Astrocyte of the hippocampus (primary cell): ENCODE results near the gene CEP78.

ENCODE experiments used
- DNase-seq: peaks from one replicate; pipeline ENCODE4 v3.0.0; 2011; ENCODE audit warnings: low read depth, low spot score

The CEP78 gene

GRCh38 chr9:78286125-78286524, 50.2 kb downstream of the CEP78 start:
- no peak for DNase-seq

- no peak for DNase-seq
Measured at GRCh38 chr9:78286946-78287388, 51.1 kb downstream of the CEP78 start.

- no peak for DNase-seq
Measured at GRCh38 chr9:78288214-78288892, 52.5 kb downstream of the CEP78 start.

GRCh38 chr9:78289474-78289873, 53.6 kb downstream of the CEP78 start:
- DNase-seq = peak; percentile 28

GRCh38 chr9:78291240-78291925, 55.5 kb downstream of the CEP78 start:
- no peak for DNase-seq

GRCh38 chr9:78292026-78292425, 56.2 kb downstream of the CEP78 start:
- DNase-seq = no peak

- no peak for DNase-seq
Measured at GRCh38 chr9:78292716-78293497, 57.0 kb downstream of the CEP78 start.

- DNase-seq = no peak
Measured at GRCh38 chr9:78294290-78295176, 58.7 kb downstream of the CEP78 start.

GRCh38 chr9:78295177-78295575, 59.3 kb downstream of the CEP78 start:
- DNase-seq = no peak

GRCh38 chr9:78295731-78296130, 59.9 kb downstream of the CEP78 start:
- peak; percentile 30 for DNase-seq

GRCh38 chr9:78296201-78296892, 60.5 kb downstream of the CEP78 start:
- DNase-seq = peak; percentile 73

- DNase-seq = peak; percentile 98
Measured at GRCh38 chr9:78296893-78297671, 61.2 kb downstream of the CEP78 start, which contains the start of gene PSAT1. Gene PSAT1, plus strand, starts transcription at chr9:78297125. Its CDS starts 86 bp downstream, at chr9:78297211.

GRCh38 chr9:78297672-78297961, 61.7 kb downstream of the CEP78 start:
- no peak for DNase-seq

GRCh38 chr9:78298046-78298765, 62.3 kb downstream of the CEP78 start:
- DNase-seq = peak; percentile 27

- DNase-seq = no peak
Measured at GRCh38 chr9:78300209-78300608, 64.3 kb downstream of the CEP78 start.

GRCh38 chr9:78301466-78301865, 65.6 kb downstream of the CEP78 start:
- DNase-seq = no peak

- DNase-seq = no peak
Measured at GRCh38 chr9:78303377-78304062, 67.6 kb downstream of the CEP78 start.

- no peak for DNase-seq
Measured at GRCh38 chr9:78304357-78304756, 68.5 kb downstream of the CEP78 start.
